Measurements from ENCODE around the gene TPRKB.

Gene TPRKB

GRCh38 chr2:73766994-73767393 lies 29.8 kb upstream of the TPRKB start:
- no peaks in the 10 kb centered on the region for H4K20me1 ChIP-seq (ENCODE audit: insufficient read depth, low read length)
- H3K4me3 ChIP-seq (ENCODE audit: low read length): no peak overlapping the region
- no peaks in the 10 kb centered on the region for H3K9me2 ChIP-seq (replicated peaks; ENCODE audit: insufficient read depth, low read length)
- H3F3A ChIP-seq (ENCODE audit: insufficient read depth, low read length): no peaks in the 10 kb centered on the region
- no peak overlapping the region for H2AFZ ChIP-seq (ENCODE audit: low read length)
- no peak for DNase-seq
- no peak overlapping the region for H3K9ac ChIP-seq (ENCODE audit: low read length)
- peaks cover 8% of the 10 kb centered on the region; the same call in 1 of the 2 replicates for H3K36me3 ChIP-seq (replicated peaks; ENCODE audit: insufficient read depth, low read length)
- no peak overlapping the region for H3K4me2 ChIP-seq (ENCODE audit: low read depth, low read length)
- H3K27ac ChIP-seq (ENCODE audit: low read length): no peak overlapping the region
- no peak for TF ChIP-seq EZH2 (optimal IDR thresholded peaks at IDR 0.05; ENCODE audit: low read depth, low read length)
- TF ChIP-seq CTCF (IDR thresholded peaks at IDR 0.05; ENCODE audit: low read length): no peak
- no peak for TF ChIP-seq EZH2phosphoT487 (IDR thresholded peaks at IDR 0.05; ENCODE audit: low read length)
- no peaks in the 10 kb centered on the region for H3K27me3 ChIP-seq (replicated peaks; ENCODE audit: insufficient read depth, low read length)
- no peaks in the 10 kb centered on the region for H3K9me3 ChIP-seq (replicated peaks; ENCODE audit: insufficient read depth, low read length)
- H3K4me1 ChIP-seq (ENCODE audit: low read length): no peaks in the 10 kb centered on the region
- H3K79me2 ChIP-seq (ENCODE audit: low read length): no peaks in the 10 kb centered on the region

- no peak overlapping the region for H2AFZ ChIP-seq (ENCODE audit: low read length)
- DNase-seq: no peak
- no peaks in the 10 kb centered on the region for H3K9me2 ChIP-seq (replicated peaks; ENCODE audit: insufficient read depth, low read length)
- no peaks in the 10 kb centered on the region for H3K79me2 ChIP-seq (ENCODE audit: low read length)
- no peak overlapping the region for H3K9ac ChIP-seq (ENCODE audit: low read length)
- H3K27me3 ChIP-seq (replicated peaks; ENCODE audit: insufficient read depth, low read length): no peaks in the 10 kb centered on the region
- peaks cover 8% of the 10 kb centered on the region; the same call in 1 of the 2 replicates for H3K36me3 ChIP-seq (replicated peaks; ENCODE audit: insufficient read depth, low read length)
- H3K4me1 ChIP-seq (ENCODE audit: low read length): no peaks in the 10 kb centered on the region
- no peak overlapping the region for H3K4me3 ChIP-seq (ENCODE audit: low read length)
- no peak for TF ChIP-seq EZH2phosphoT487 (IDR thresholded peaks at IDR 0.05; ENCODE audit: low read length)
- TF ChIP-seq CTCF (IDR thresholded peaks at IDR 0.05; ENCODE audit: low read length): no peak
- TF ChIP-seq EZH2 (optimal IDR thresholded peaks at IDR 0.05; ENCODE audit: low read depth, low read length): no peak
- no peaks in the 10 kb centered on the region for H3K9me3 ChIP-seq (replicated peaks; ENCODE audit: insufficient read depth, low read length)
- H4K20me1 ChIP-seq (ENCODE audit: insufficient read depth, low read length): no peaks in the 10 kb centered on the region
- no peak overlapping the region for H3K27ac ChIP-seq (ENCODE audit: low read length)
- no peak overlapping the region for H3K4me2 ChIP-seq (ENCODE audit: low read depth, low read length)
- no peaks in the 10 kb centered on the region for H3F3A ChIP-seq (ENCODE audit: insufficient read depth, low read length)
Observed at GRCh38 chr2:73766349-73766748, 29.2 kb upstream of the TPRKB start.

- H3F3A ChIP-seq (ENCODE audit: insufficient read depth, low read length): no peaks in the 10 kb centered on the region
- H3K9me3 ChIP-seq (replicated peaks; ENCODE audit: insufficient read depth, low read length): no peaks in the 10 kb centered on the region
- no peak for DNase-seq
- no peak overlapping the region for H3K27ac ChIP-seq (ENCODE audit: low read length)
- no peaks in the 10 kb centered on the region for H3K27me3 ChIP-seq (replicated peaks; ENCODE audit: insufficient read depth, low read length)
- H2AFZ ChIP-seq (ENCODE audit: low read length): no peak overlapping the region
- no peaks in the 10 kb centered on the region for H3K9me2 ChIP-seq (replicated peaks; ENCODE audit: insufficient read depth, low read length)
- no peaks in the 10 kb centered on the region for H4K20me1 ChIP-seq (ENCODE audit: insufficient read depth, low read length)
- TF ChIP-seq CTCF (IDR thresholded peaks at IDR 0.05; ENCODE audit: low read length) (no peak), EZH2 (optimal IDR thresholded peaks at IDR 0.05; ENCODE audit: low read depth, low read length) (no peak), EZH2phosphoT487 (IDR thresholded peaks at IDR 0.05; ENCODE audit: low read length) (no peak)
- no peak overlapping the region for H3K9ac ChIP-seq (ENCODE audit: low read length)
- no peaks in the 10 kb centered on the region for H3K4me1 ChIP-seq (ENCODE audit: low read length)
- H3K4me2 ChIP-seq (ENCODE audit: low read depth, low read length): no peak overlapping the region
- H3K36me3 ChIP-seq (replicated peaks; ENCODE audit: insufficient read depth, low read length): peaks cover 8% of the 10 kb centered on the region; the same call in 1 of the 2 replicates
- no peaks in the 10 kb centered on the region for H3K79me2 ChIP-seq (ENCODE audit: low read length)
- no peak overlapping the region for H3K4me3 ChIP-seq (ENCODE audit: low read length)
Observed at GRCh38 chr2:73764945-73765344, 27.8 kb upstream of the TPRKB start.
